PFSK-1 (cell line): ENCODE measurements around the gene RCN1.

ENCODE experiments used
- FOXP2 ChIP-seq: optimal IDR thresholded peaks from 2 replicates; pipeline ENCODE3; 2011; ENCODE audit warnings: borderline replicate concordance, control low read depth, inconsistent platforms; ENCODE audit not compliant: insufficient read depth; ENCODE audit errors: extremely low read length, extremely low read depth
- POLR2AphosphoS5 ChIP-seq: IDR thresholded peaks from 2 replicates; pipeline ENCODE4 v1.6.1; 2012; ENCODE audit warnings: low read depth, mild to moderate bottlenecking, control low read depth, low read length, moderate library complexity
- REST ChIP-seq, 2 experiments: IDR thresholded peaks; 2 replicates each; pipeline versions ENCODE4 v1.6.1 to v1.8.0; 2011 to 2012; ENCODE audit warnings: low read depth in 2 of 2, low read length in 2 of 2, control low read depth in 1 of 2, inconsistent platforms in 1 of 2, mild to moderate bottlenecking in 1 of 2, moderate library complexity in 1 of 2; ENCODE audit not compliant: insufficient read depth in 1 of 2
- SIN3A ChIP-seq: IDR thresholded peaks from 2 replicates; pipeline ENCODE4 v1.6.1; 2012; ENCODE audit warnings: mild to moderate bottlenecking, low read length, moderate library complexity, borderline replicate concordance; ENCODE audit not compliant: insufficient read depth
- TAF1 ChIP-seq: IDR thresholded peaks from 2 replicates; pipeline ENCODE4 v1.6.1; 2012; ENCODE audit warnings: low read length, control low read depth, borderline replicate concordance; ENCODE audit not compliant: insufficient read depth

RCN1 gene

DNA sequence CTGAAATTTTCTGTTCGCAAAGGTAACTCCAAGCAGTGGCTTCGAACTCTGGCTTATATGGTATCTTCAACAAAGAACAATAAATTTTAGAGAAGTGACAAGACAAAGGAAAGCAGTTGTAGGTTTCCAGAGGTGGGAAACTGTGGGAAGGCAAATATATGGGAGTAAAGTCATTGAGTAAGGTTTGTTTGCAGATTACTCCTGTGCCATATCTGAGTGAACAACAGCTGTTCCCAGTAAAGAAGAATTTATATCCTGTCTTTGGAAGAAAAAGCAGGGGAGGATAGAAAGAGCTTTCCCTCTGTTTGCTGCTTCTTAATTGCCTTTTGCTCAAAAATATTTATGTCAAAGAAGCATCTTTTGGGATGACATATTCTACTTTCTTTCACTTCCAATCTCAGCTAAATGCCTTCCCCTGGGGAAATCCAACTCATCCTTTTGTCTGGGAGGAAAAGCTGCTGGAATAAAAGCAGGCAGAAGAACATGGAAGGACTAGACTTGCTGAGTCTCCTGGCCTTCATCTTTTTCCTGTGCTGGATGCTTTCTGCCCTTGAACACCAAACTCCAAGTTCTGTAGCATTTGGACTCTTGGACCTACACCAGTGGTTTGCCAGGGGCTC lies 10.4 kb upstream of the RCN1 start:
- TF ChIP-seq REST (IDR thresholded peaks at IDR 0.05; ENCODE audit: insufficient read depth in 1 of 2, low read depth in 2 of 2, low read length in 2 of 2): no peak
- TF ChIP-seq TAF1: no peak
- no peak for TF ChIP-seq FOXP2
- TF ChIP-seq SIN3A: no peak

DNA sequence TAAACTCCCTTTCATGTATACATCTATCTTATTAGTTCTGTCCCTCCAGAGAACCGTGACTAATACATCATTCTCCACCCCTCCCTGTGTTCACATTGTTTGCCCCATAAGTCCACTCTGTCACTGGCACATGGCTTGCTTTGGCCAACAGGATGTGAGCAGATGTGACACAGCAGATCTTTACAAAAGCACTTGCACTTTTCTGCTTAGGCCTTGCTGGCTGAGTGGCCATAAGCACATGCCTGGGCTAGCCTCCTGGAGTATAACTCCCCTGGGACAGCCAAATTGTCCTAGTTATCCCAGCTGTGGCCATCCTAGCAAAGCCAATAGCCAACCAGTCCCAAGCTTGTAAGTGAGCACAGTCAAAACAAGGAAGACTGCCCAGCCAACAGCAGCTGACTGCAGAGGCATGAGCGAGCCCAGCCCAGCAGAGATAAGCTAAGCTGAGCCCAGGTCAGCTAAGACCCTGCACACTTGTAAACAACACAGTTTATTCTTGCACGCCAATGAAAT lies 9.7 kb upstream of the RCN1 start:
- no peak for TF ChIP-seq SIN3A
- no peak for TF ChIP-seq REST (IDR thresholded peaks at IDR 0.05; ENCODE audit: insufficient read depth in 1 of 2, low read depth in 2 of 2, low read length in 2 of 2)
- TF ChIP-seq TAF1: no peak
- no peak for TF ChIP-seq POLR2AphosphoS5
- no peak for TF ChIP-seq FOXP2

GRCh38 chr11:32081901-32082300 lies 9.0 kb upstream of the RCN1 start:
- TF ChIP-seq FOXP2: no peak
- no peak for TF ChIP-seq TAF1
- no peak for TF ChIP-seq SIN3A
- no peak for TF ChIP-seq REST (IDR thresholded peaks at IDR 0.05; ENCODE audit: insufficient read depth in 1 of 2, low read depth in 2 of 2, low read length in 2 of 2)
- TF ChIP-seq POLR2AphosphoS5: no peak

- TF ChIP-seq REST (IDR thresholded peaks at IDR 0.05; ENCODE audit: insufficient read depth in 1 of 2, low read depth in 2 of 2, low read length in 2 of 2) (no peak), FOXP2 (no peak), POLR2AphosphoS5 (no peak), TAF1 (no peak), SIN3A (no peak)
These were observed 8.4 kb upstream of the RCN1 start for GRCh38 chr11:32082346-32082986.
